ENCODE results near the gene PIP4K2B. TPM values are rescaled to one million over a fixed set of nuclear protein-coding genes. Genes with fewer than 3 reads are reported as not detected.

PIP4K2B gene
- total and polyA plus RNA-seq, 9 donors, result 32.1 to 95.3 (median 66.5) TPM

DNA sequence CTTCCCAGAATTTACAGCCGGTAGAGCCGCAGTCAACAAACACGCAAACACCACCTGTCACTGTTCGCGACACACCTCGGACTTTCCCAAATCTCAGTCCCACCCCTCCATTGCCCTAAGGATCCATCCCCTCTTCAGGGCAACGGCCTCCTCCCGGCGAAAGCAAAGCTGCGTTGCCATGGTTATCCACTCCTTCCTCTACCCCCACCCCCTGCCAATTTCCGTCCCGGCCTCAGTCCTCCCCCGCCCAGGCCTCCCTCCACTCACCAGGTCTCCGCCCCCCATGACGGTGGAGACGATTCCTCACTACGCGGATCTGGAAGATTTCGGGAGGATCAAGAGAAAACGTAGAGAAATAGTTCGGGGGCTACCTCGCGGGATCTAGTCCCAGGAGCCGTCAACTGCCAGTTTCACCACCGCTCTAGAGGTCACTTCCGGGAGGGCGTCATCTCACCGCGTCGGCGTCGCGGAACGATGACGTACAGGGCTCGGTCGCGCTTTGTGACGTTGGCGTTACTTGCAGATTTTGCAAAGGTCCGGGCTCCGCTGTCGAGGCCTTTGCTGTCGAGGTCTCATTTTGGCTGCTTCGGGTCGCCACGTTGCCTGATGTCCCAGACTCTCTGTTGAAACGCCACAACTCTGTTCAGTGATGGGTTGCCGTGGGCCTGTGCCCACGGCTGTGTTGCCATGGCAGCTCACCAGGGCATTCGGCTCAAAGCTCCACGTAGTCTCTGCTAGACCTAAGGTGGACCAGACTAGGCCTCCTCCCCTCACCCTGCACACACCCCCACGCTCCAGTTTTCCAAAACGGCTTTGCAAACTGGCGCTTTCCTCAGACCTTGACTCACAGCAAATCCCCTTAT is 25.8 kb upstream of the PIP4K2B start, which contains the start of gene CWC25:
Gene CWC25 (minus strand): TSS at position 423 of the 863 bp plus-strand sequence. CDS start 138 bp downstream, at position 285.
- intact Hi-C loops (cut with DNase I), result no loop called here
- peak within 1 kb of the TSS; percentile 88 to 93 for H3K27ac ChIP-seq
- H3K9me3 ChIP-seq, result no peaks in the 10 kb centered on the region
- TF ChIP-seq, protein P1, sequence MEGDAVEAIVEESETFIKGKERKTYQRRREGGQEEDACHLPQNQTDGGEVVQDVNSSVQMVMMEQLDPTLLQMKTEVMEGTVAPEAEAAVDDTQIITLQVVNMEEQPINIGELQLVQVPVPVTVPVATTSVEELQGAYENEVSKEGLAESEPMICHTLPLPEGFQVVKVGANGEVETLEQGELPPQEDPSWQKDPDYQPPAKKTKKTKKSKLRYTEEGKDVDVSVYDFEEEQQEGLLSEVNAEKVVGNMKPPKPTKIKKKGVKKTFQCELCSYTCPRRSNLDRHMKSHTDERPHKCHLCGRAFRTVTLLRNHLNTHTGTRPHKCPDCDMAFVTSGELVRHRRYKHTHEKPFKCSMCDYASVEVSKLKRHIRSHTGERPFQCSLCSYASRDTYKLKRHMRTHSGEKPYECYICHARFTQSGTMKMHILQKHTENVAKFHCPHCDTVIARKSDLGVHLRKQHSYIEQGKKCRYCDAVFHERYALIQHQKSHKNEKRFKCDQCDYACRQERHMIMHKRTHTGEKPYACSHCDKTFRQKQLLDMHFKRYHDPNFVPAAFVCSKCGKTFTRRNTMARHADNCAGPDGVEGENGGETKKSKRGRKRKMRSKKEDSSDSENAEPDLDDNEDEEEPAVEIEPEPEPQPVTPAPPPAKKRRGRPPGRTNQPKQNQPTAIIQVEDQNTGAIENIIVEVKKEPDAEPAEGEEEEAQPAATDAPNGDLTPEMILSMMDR (IDR thresholded peaks at IDR 0.05), result peak in 2 of 3 donors; percentile 12 to 20
- TF ChIP-seq EP300 (IDR thresholded peaks at IDR 0.05) (no peak), POLR2A (IDR thresholded peaks at IDR 0.05) (peak; percentile 95)
- H3K4me1 ChIP-seq (ENCODE audit: insufficient read depth), result peaks cover 2% of the 10 kb centered on the region
- DNase-seq, result peak; percentile 91 to 100 (median 96)
- no peaks in the 10 kb centered on the region for H3K36me3 ChIP-seq
- no peaks in the 10 kb centered on the region for H3K27me3 ChIP-seq
- WGBS, 3 donors, result 0 to 1% (median 1%) methylated on average over 55 of the region's 55 CpGs
- H3K4me3 ChIP-seq, result peak within 1 kb of the TSS; percentile 95

DNA sequence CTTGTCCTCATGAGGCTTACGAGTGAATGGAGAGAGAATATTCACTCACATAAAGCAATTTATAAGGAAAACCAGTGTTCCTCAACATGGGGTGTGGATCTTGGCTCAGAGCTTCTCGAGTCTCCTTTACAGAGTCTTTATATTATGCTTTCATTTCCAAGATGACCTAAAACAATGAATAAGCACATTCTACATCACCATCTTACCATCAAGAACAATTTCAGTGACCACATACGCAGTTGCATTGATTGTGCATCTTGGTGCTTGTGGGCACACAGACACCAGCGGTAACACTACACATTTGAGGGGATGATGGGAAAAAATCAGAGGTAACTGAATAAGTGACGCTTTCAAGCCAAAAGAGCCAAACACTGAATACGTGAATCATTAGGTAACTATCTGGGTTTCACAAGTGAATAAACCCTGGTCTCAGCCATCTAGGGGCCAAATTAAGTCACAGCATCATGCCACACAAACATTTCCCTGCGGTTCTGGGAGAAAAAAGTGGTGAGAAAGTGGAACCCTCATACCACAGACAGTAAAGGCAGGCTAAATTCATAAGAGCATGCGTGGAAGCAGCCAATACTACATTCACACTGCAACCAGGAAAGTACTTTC is 16.3 kb upstream of the PIP4K2B start:
- no peak for DNase-seq
- no peak overlapping the region for H3K4me3 ChIP-seq
- H3K27me3 ChIP-seq, result no peaks in the 10 kb centered on the region
- TF ChIP-seq, protein P1 (IDR thresholded peaks at IDR 0.05), result no peak
- TF ChIP-seq EP300 (IDR thresholded peaks at IDR 0.05) (no peak), POLR2A (IDR thresholded peaks at IDR 0.05) (no peak)
- 79 to 82% (median 80%) methylated on average over 8 of the region's 8 CpGs for WGBS, 3 donors
- intact Hi-C loops (cut with DNase I), result no loop called here
- no peaks in the 10 kb centered on the region for H3K9me3 ChIP-seq
- H3K27ac ChIP-seq, result no peak overlapping the region
- no peaks in the 10 kb centered on the region for H3K36me3 ChIP-seq
- H3K4me1 ChIP-seq (ENCODE audit: insufficient read depth), result no peaks in the 10 kb centered on the region

DNA sequence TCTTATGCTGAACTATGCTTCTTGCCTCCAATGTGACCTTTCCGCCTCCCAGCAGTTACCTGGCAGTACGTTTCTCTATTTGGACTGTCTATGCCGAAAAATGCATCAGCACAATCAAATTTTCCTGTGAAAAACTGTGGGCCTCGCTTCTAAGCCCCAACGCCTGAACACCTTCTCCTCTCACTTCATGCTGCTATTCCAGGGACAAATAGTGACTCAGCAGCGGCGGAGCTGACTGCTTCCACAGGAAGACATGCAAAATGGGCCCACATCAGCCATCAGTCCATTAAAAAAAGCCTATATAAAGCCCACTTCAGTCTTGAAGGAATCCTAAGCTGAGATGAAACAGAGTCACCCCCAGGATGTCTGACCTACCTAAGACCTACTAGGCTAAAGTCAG is 10.5 kb upstream of the PIP4K2B start:
- no peaks in the 10 kb centered on the region for H3K36me3 ChIP-seq
- WGBS, 3 donors, result 90 to 93% (median 93%) methylated on average over 7 of the region's 7 CpGs
- no peaks in the 10 kb centered on the region for H3K27me3 ChIP-seq
- TF ChIP-seq, protein P1 (IDR thresholded peaks at IDR 0.05), result no peak
- TF ChIP-seq POLR2A (IDR thresholded peaks at IDR 0.05) (no peak), EP300 (IDR thresholded peaks at IDR 0.05) (no peak)
- no peaks in the 10 kb centered on the region for H3K9me3 ChIP-seq
- intact Hi-C loops (cut with DNase I), result no loop called here
- H3K4me3 ChIP-seq, result no peak overlapping the region
- H3K4me1 ChIP-seq (ENCODE audit: insufficient read depth), result no peaks in the 10 kb centered on the region
- no peak for DNase-seq
- H3K27ac ChIP-seq, result no peak overlapping the region

GRCh38 chr17:38800237-38800760 is 943 bp upstream of the PIP4K2B start:
- TF ChIP-seq EP300 (IDR thresholded peaks at IDR 0.05) (no peak), POLR2A (IDR thresholded peaks at IDR 0.05) (no peak)
- TF ChIP-seq, protein P1 (IDR thresholded peaks at IDR 0.05), result no peak
- Histone ChIP-seq H3K9me3 (no peaks in the 10 kb centered on the region), H3K36me3 (no peaks in the 10 kb centered on the region), H3K4me3 (peak overlapping the region; percentile 98), H3K27me3 (no peaks in the 10 kb centered on the region), H3K27ac (peak overlapping the region; percentile 97 to 100), H3K4me1 (ENCODE audit: insufficient read depth) (peaks cover 6% of the 10 kb centered on the region)
- 14 to 17% (median 14%) methylated on average over 14 of the region's 14 CpGs for WGBS, 3 donors
- intact Hi-C loops (cut with DNase I), result no loop called here
- no peak for DNase-seq
